AG10803 (cell line): ENCODE results near the gene BCAS1.

Source experiments
- DNase-seq: peaks from one replicate; pipeline ENCODE4 v3.0.0; 2010; ENCODE audit warnings: low read depth
- H3K4me3 ChIP-seq: 2 replicates; pipeline ENCODE4 v1.5.1; 2011; ENCODE audit warnings: mild to moderate bottlenecking, low read length, control low read depth
- CTCF ChIP-seq: conservative IDR thresholded peaks from 2 replicates; pipeline ENCODE4 v1.5.1; 2011; ENCODE audit warnings: mild to moderate bottlenecking, low read length, control low read depth, inconsistent platforms

BCAS1 gene

DNA sequence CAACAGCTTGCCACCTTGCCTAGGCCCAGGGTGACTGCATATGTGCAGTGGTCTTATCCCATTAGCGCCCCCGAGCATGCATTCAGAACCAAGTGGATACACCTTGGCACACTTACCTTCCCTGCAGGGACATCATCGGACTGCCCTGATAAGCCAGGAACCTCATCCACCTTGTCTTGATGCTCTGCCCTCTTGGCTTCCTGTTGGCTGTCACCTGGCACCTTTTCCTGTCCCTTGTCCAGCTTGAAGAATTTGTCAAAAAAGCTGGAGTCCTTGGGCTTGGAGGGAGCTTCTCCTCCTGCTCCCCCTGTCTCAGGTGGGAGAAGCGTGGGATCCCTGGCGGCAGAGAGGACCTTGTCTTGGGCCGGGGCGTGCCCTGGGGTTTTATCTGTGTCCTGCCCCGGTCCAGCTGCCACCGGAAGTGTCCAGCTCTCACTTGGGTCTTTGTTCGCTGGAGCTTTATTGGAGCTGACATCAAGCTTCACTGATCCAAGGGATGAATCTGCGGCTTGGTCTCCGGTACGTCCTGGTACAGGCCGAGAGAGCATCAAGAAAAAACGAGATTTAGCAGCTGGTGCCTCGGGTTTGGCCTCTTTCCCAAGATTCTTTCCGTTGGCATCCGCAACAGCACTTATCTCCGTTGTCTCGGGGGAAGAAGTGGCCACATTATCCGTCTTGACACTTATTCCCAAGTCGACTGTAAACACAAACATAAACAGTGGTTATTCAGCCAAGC lies 42.0 kb downstream of the BCAS1 start:
- no peak overlapping the region for H3K4me3 ChIP-seq
- no peak for TF ChIP-seq CTCF
- no peak for DNase-seq

DNA sequence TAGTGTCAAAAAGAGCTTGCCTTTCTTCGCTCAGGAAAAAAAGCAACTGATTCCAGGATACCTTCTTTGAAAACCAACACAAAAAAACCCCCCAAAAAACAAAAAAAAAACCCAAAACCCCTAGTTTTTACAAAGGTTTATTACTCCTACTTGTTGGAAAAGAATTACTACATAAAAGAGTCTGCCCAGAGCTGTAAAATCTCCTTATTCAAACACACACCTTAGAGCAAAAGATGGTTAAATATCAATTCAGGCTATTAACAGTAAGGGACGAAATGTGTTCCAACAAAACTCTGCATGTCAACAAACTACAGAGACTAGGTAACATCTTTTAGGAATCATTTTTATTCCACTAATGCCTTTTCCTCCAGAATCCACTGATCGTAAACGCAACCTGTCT lies 42.7 kb downstream of the BCAS1 start:
- no peak for TF ChIP-seq CTCF
- no peak for DNase-seq
- no peak overlapping the region for H3K4me3 ChIP-seq

GRCh38 chr20:54026295-54027064 lies 43.9 kb downstream of the BCAS1 start:
- no peak for TF ChIP-seq CTCF
- no peak for DNase-seq
- no peak overlapping the region for H3K4me3 ChIP-seq

DNA sequence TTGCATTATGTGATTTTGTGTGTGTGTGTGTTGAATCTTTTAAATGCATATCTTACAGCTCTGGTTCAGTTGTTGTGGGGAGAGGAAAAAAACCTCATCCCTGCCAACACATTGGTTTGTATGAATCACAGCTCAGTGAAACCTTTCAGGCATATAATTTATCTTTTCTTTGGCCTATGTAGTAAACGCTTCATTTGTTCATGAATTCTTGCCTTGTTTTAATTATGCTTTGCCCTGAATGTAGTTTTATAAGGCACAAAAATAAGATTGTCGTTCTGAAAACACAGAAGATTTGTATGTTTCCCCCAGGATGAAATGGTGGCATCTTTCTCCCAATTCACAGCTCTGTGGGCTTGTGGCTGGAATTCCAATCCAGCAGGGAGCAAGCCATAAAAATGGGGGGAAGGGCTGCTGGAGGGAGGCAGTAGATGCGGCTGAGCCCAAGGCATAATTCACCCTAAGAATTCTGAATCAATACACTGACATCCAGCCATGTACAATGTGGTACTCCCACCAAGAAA lies 45.1 kb downstream of the BCAS1 start:
- TF ChIP-seq CTCF, result no peak
- peak; percentile 87 for DNase-seq
- H3K4me3 ChIP-seq, result no peak overlapping the region

DNA sequence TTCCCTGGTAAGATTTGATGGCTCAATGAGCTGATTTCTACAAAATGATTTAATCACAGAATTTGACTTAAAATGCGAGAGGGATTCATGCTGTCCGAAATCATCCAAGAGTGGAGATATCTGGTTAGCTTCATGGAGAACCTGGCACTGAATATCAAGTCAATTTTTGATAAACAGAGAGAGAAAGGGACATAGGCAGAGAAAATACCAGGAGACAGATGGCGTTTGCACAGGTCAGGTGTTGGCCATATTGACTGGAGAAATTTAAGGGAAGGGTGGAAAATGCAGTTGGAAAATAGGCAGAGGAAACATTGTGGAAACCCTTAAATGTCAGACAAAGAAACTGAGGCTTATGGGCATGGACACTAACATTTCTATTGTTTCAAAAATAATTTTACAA lies 47.0 kb downstream of the BCAS1 start:
- H3K4me3 ChIP-seq, result no peak overlapping the region
- no peak for TF ChIP-seq CTCF
- DNase-seq, result no peak

DNA sequence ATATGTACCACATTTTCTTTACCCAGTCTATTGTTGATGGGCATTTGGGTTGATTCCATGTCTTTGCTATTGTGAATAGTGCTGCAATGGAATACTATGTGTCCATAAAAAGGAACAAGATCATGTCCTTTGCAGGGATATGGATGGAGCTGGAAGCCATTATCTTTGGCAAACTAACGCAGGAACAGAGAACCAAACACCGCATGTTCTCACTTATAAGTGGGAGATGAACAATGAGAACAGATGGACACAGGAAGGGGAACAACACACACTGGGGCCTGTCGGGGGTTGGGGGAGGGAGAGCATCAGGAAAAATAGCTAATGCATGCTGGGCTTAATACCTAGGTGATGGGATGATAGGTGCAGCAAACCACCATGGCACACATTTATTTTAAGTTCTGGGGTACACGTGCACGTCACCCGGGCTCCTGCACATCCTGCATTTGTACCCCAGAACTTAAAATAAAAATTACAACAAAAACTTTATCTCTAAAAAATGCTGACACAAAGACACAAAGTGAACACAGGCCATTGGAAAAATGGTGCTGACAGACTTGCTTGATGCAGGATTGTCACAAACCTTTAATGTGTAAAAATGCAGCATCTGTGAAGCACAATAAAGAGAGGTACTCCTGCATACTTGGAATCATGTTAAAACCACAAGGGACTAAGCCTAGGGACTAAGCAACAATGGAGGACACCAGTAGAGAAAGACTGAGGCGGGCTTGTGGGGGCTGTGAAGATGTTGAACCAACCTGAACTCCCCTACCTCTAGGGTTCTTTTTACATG lies 48.8 kb downstream of the BCAS1 start:
- DNase-seq, result no peak
- H3K4me3 ChIP-seq, result no peak overlapping the region
- TF ChIP-seq CTCF, result no peak
